HG02763 (cell line): Measurements from ENCODE around the gene AKT3.
"Not testable (repeated sequence)": the region's sequence is repeated elsewhere in the genome, so short reads cannot be mapped to it uniquely, and the experiment has no call there.

ENCODE experiments used
- ATAC-seq: cut with Tn5 transposase; IDR thresholded peaks from one replicate; pipeline ENCODE4 v1.9.1; 2021; ENCODE audit warnings: mild to moderate bottlenecking, moderate library complexity; ENCODE audit not compliant: unreplicated experiment

The AKT3 gene

DNA sequence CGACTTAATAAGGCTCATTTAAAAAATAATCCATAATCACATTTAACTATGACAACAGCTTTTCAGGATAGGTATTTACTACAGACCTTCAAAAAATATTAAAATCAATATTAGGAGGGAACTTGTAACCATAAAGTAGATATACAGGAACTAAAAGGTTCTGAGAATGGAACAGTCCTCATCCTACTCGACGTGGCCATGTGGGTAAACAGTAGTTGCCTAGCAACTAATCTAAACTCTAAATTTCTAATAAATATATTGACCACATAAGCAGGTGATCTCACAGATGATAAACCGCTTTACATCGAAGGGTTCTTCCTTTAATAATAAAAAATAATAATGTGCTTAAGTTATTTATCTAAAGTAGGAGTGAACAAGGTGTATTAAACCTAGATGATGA lies 7.9 kb downstream of the AKT3 start:
- ATAC-seq = no peak

DNA sequence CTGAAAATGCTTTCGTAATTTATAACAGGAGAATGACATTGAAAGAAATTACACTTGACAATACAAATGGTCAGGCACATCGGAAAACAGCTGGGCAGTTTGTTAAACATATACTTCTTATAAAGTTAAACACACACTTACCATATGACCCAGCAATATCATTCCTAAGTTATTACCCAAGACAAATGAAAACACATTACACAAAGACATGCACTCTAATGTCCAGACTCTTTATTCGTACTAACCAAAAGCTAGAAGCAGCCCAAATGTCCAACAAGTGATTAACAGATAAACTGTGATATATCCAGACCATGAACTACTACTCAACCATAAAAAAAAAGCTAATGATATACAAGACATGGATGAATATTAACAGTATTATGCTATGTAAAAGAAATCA lies 8.5 kb downstream of the AKT3 start:
- no peak for ATAC-seq

DNA sequence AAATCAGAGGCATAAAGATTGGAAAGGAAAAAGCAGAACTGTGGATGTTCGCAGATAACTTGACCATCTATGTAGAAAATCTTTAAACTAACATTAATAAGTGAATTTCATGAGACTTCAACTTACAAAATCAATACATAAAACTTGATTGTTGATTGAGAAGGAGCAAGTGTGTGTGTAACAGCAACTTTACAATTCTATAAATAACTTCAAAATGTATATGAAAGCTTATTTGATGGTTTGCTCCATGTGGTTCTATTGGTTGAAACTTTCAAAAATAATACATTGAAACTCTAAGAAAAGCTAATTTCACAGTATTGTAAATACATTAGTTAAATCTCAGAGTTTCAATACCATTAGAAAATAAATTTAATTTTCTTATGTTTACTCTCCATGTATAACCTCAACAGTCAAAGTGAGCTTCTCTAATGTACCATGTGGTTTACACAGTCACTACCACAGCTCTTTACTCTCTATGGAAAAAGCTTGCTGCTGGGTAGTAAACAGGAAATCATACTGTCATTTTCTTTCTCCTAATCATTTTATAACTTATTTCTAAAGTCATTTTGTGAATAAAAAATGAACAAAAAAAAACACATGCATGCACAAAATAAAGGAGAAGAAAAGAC lies 12.0 kb downstream of the AKT3 start:
- peak; percentile 56 for ATAC-seq

- no peak for ATAC-seq
Observed at GRCh38 chr1:243834130-243834529, 15.9 kb downstream of the AKT3 start.

DNA sequence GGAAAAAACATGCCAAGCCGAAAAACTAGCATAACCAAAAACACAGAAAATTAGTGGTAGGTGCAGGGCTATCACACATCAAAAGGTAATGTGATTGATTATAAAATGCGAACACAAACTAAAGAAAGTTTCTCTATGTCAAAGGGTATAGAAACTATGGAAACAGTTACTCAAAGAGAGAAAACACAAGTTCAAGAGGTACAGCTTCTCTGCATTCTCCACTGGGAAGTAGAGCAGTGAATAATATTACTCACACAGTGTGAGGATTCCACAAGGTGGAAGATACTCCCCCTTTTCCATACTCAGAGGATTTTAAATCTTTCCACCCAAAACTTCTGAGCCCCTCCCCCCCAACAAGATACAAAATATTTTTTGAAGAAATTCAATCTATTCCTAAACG lies 18.6 kb downstream of the AKT3 start:
- no peak for ATAC-seq

GRCh38 chr1:243827206-243827605 lies 22.8 kb downstream of the AKT3 start:
- no peak for ATAC-seq

DNA sequence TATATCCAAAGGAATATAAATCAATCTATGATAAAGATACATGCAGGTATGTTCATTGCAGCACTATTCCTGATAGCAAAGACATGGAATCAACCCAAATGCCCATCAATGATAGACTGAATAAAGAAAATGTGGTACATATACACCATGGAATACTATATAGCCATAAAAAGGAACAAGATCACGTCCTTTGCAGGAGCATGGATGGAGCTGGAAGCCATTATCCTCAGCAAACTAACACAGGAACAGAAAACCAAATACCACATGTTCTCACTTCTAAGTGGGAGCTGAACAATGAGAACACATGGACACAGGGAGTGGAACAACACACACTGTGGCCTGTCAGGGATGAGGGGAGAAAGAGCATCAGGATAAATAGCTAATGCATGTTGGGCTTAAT lies 25.1 kb downstream of the AKT3 start:
- not testable (repeated sequence) for ATAC-seq

- no peak for ATAC-seq
Observed at GRCh38 chr1:243821177-243821680, 28.8 kb downstream of the AKT3 start.

GRCh38 chr1:243819438-243819839 lies 30.6 kb downstream of the AKT3 start:
- ATAC-seq = no peak

GRCh38 chr1:243818978-243819377 lies 31.1 kb downstream of the AKT3 start:
- no peak for ATAC-seq

GRCh38 chr1:243814718-243815117 lies 35.3 kb downstream of the AKT3 start:
- no peak for ATAC-seq

DNA sequence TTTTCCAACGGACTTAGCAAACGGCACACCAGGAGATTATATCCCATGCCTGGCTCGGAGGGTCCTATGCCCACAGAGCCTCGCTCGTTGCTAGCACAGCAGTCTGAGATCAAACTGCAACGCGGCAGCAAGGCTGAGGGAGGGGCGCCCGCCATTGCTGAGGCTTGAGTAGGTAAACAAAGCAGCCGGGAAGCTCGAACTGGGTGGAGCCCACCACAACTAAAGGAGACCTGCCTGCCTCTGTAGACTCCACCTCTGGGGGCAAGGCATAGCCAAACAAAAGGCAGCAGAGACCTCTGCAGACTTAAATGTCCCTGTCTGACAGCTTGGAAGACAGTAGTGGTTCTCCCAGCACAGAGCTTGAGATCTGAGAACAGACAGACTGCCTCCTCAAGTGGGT lies 42.7 kb downstream of the AKT3 start:
- ATAC-seq = not testable (repeated sequence)

GRCh38 chr1:243806310-243806709 lies 43.7 kb downstream of the AKT3 start:
- no peak for ATAC-seq

GRCh38 chr1:243802736-243803135 lies 47.3 kb downstream of the AKT3 start:
- no peak for ATAC-seq

- ATAC-seq = no peak
Observed at GRCh38 chr1:243801378-243801777, 48.7 kb downstream of the AKT3 start.

DNA sequence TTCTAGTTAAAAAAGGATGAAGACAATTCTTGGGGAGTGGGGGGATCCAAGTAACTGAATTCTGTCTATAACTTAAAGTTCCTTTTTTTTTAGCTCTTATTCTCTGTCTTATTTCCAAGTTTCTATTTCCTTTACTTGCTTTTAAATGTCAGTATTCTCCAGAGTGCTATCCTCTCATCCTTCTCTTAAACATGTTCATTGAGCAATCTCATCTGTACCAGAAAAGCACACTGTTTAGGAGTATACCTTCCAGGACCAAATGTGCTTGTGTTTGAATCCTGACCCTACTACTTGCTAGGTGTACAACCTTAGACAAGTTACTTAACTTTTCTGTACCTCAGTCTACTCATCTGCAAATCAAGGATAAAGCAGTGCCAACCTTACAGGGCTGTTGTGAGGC lies 50.1 kb downstream of the AKT3 start:
- ATAC-seq = no peak

DNA sequence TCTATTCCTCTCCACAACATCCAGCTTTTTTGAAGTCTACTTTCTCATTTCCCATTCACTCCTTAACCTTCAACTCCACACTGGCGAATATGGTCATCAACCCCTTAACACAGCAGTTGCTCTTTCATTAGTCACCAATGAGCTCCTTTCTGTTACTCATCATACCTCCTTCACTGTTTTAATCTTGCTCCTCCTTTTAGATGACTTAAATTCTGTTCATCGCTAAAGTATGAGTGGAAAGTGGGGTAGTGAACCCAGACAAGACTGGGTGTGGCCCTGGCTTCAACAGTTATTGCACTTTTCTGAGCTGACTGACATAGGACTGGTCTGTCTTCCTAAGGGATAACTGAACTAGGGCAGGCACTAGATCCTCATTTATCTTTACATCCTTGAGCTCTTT lies 51.3 kb downstream of the AKT3 start:
- no peak for ATAC-seq

DNA sequence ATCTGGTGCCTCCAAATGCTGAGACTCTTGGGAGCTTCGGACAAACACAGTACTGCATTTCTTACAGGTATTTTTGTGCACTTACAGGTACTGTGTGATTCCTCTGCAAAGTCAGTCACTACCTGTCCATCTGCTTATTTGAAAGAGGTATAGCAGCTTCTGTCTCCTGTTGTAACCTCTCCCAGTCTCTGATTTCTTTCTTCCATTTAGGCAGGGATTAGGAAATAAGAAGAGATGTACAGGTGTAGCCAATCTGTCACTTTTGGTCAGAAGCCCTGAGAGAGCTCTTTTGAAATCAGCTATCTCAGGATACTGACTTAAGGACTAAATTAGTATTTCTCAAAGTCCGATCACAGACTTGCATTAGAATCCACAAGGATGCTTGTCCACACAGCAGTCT lies 54.0 kb downstream of the AKT3 start:
- ATAC-seq = no peak

GRCh38 chr1:243793298-243793697 lies 56.7 kb downstream of the AKT3 start:
- no peak for ATAC-seq

DNA sequence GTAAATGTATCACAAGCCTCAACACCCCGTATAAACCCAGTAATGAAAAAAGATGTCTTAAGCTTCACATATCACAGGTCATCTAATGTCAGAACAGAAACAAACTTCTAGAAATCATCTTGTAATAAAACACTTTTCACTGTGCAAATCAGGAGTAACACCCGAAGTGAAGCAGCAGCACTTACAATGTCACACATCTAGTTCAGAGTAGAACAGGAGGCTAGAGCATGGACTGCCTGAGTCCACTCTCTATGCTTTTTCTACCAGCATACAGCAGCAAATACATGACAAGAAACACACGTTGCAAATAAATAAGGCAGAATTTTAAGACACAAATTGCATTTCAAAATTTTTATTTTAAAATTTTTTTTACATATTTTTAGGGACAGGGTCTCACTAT lies 57.2 kb downstream of the AKT3 start:
- ATAC-seq = no peak

DNA sequence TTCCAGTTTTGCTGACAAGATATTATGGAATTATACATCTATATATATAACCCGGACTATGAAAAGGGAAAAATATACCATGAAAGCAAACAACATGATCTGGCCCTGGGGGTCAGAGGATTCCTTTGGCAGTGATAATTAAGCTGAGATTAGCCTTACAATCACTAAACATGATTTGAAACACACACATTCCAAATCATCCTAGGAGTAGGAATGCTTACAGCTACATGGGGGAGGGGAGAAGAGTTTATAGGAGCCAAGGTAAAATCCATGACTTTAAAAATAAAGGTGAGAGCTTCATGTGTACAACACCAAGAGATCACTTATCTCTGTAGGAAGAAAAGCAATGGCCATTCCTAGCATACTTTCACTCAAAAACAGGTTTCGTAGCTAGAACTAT lies 57.6 kb downstream of the AKT3 start:
- no peak for ATAC-seq

DNA sequence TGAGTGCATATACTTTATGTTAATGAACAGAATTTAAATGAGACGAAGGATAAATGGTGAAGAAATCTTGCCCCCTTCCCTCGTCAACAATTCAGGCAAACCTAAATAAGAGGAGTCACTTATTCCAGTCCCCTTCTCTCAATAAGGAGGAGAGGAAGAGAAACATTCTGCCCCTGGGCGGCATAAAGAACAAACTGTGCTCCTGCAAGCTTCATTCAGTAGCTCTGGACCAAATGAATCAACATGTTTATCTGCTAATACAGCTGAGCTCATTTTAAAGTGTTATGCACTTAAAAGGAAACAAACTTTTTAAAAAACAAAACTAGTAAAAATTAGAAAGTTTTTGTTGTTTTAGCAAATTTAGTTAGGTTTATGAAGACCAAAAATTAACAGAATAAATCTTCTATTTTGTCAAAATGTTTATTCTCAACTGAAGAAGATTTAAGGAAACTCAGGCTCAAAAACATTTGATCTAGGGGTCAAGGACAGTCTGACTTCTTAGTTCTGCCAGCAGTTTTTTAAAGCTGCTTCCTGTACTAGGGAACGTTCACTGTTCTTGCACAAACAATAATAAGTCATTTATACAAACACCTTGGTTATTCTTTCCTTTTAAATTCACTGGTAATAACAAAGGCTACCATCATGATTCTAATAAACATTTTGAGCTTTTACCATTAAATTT lies 58.3 kb downstream of the AKT3 start:
- no peak for ATAC-seq

- ATAC-seq = no peak
Observed at GRCh38 chr1:243790404-243790803, 59.6 kb downstream of the AKT3 start.
